H1 (cell line): ENCODE data around the gene LIPC. TPM values are rescaled to one million over a fixed set of nuclear protein-coding genes. Genes with fewer than 3 reads are reported as not detected.

Experiments used
- CTCF ChIA-PET: fragments of 300-600 bp; sonication (Branson Sonifier 250); formaldehyde crosslinking; loops from one replicate; lab custom pipeline; 2021; ENCODE audit not compliant: partially characterized antibody; lab: Charles Lee
- POLR2A ChIA-PET: fragments of 300-600 bp; sonication (Branson Sonifier 250); formaldehyde crosslinking; loops from one replicate; lab custom pipeline; 2021; ENCODE audit warnings: inconsistent platforms; ENCODE audit not compliant: partially characterized antibody; lab: Charles Lee
- DNase-seq, 2 experiments: peaks; one replicate each; pipeline versions ENCODE4 v3.0.0 to v3.0.0-alpha.2; 2010 to 2022; ENCODE audit warnings: low spot score in 2 of 2, low read depth in 1 of 2, mixed read lengths in 1 of 2
- FAIRE-seq: peaks from 2 replicates; lab custom pipeline; 2011; peaks lifted over from hg19 to GRCh38; lab: Jason Lieb, UNC
- H2AFZ ChIP-seq: 2 replicates; pipeline ENCODE4 v1.8.1; 2012; ENCODE audit warnings: low read length, inconsistent platforms
- H2AK5ac ChIP-seq: 2 replicates; pipeline ENCODE4 v1.6.1; 2013; ENCODE audit warnings: low read depth, low read length
- H2BK120ac ChIP-seq: replicated peaks from 2 replicates; pipeline ENCODE3; 2013; ENCODE audit warnings: low read depth, low read length, inconsistent platforms
- H2BK12ac ChIP-seq: 2 replicates; pipeline ENCODE4 v1.6.1; 2013; ENCODE audit warnings: low read depth, low read length
- H2BK15ac ChIP-seq: 2 replicates; pipeline ENCODE4 v1.6.1; 2013; ENCODE audit warnings: low read length
- H2BK20ac ChIP-seq: 2 replicates; pipeline ENCODE4 v1.6.1; 2013; ENCODE audit warnings: low read length
- H2BK5ac ChIP-seq: 2 replicates; pipeline ENCODE4 v1.6.1; 2013; ENCODE audit warnings: low read depth, low read length
- H3K14ac ChIP-seq: 2 replicates; pipeline ENCODE4 v1.6.1; 2013; ENCODE audit warnings: inconsistent platforms; ENCODE audit not compliant: insufficient read length
- H3K18ac ChIP-seq: 2 replicates; pipeline ENCODE4 v1.6.1; 2013; ENCODE audit warnings: low read length; ENCODE audit errors: extremely low read depth
- H3K23ac ChIP-seq: 2 replicates; pipeline ENCODE4 v1.6.1; 2013; ENCODE audit warnings: inconsistent platforms; ENCODE audit not compliant: insufficient read length
- H3K23me2 ChIP-seq: 2 replicates; pipeline ENCODE4 v1.6.1; 2013; ENCODE audit warnings: low read depth, low read length
- H3K27ac ChIP-seq: 2 replicates; pipeline ENCODE4 v1.6.1; 2011; ENCODE audit warnings: low read depth, low read length, inconsistent platforms
- H3K27me3 ChIP-seq, 4 experiments: replicated peaks in 1 of 4; 1 replicate in 1 of 4; 2 replicates in 3 of 4; pipeline versions ENCODE4 v1.6.1 to v1.8.1; 2011 to 2013; ENCODE audit warnings: low read length in 3 of 4, mild to moderate bottlenecking in 3 of 4, inconsistent platforms in 2 of 4, mixed read lengths in 2 of 4, moderate library complexity in 1 of 4; ENCODE audit not compliant: control insufficient read depth in 3 of 4, insufficient read depth in 3 of 4; ENCODE audit errors: extremely low read depth in 1 of 4
- H3K36me3 ChIP-seq, 4 experiments: 2 replicates each; pipeline versions ENCODE4 v1.6.1 to v1.8.1; 2011 to 2013; ENCODE audit warnings: mild to moderate bottlenecking in 4 of 4, low read length in 3 of 4, moderate library complexity in 2 of 4, control low read depth in 1 of 4, inconsistent platforms in 1 of 4; ENCODE audit not compliant: insufficient read depth in 4 of 4, control insufficient read depth in 2 of 4
- H3K4ac ChIP-seq: replicated peaks from 2 replicates; pipeline ENCODE3; 2013; ENCODE audit warnings: low read length, low read depth, mixed read lengths, inconsistent platforms; ENCODE audit not compliant: insufficient read length
- H3K4me1 ChIP-seq, 4 experiments: replicated peaks in 1 of 4; 1 replicate in 1 of 4; 2 replicates in 3 of 4; pipeline versions ENCODE4 v1.6.1 to v1.8.1; 2011 to 2013; ENCODE audit warnings: low read length in 3 of 4, inconsistent platforms in 2 of 4, mixed read lengths in 1 of 4; ENCODE audit not compliant: insufficient read depth in 4 of 4, control insufficient read depth in 3 of 4
- H3K4me2 ChIP-seq, 2 experiments: 2 replicates each; pipeline versions ENCODE4 v1.6.1 to v1.8.1; 2011 to 2013; ENCODE audit warnings: low read depth in 2 of 2, low read length in 2 of 2, control low read depth in 1 of 2, inconsistent platforms in 1 of 2, mild to moderate bottlenecking in 1 of 2; ENCODE audit not compliant: insufficient read depth in 1 of 2
- H3K4me3 ChIP-seq, 4 experiments: fragments of 200-600, 300-600 bp in 1 of 4; sonication (generic), shearing (Covaris generic), sonication (Bioruptor Twin) in 1 of 4; 2 replicates each; pipeline versions ENCODE4 v1.5.1 to v1.8.1; 2011 to 2016; ENCODE audit warnings: low read length in 4 of 4, low read depth in 3 of 4, control low read depth in 2 of 4, inconsistent platforms in 2 of 4, mild to moderate bottlenecking in 2 of 4, mixed read lengths in 1 of 4, moderate library complexity in 1 of 4; ENCODE audit not compliant: insufficient read depth in 2 of 4; ENCODE audit errors: extremely low read depth in 1 of 4
- H3K56ac ChIP-seq: replicated peaks from 2 replicates; pipeline ENCODE3; 2013; ENCODE audit warnings: low read depth, mild to moderate bottlenecking, mixed read lengths, low read length, inconsistent platforms; ENCODE audit not compliant: insufficient read length
- H3K79me1 ChIP-seq: 2 replicates; pipeline ENCODE4 v1.6.1; 2013; ENCODE audit warnings: low read depth, low read length, control low read depth
- H3K79me2 ChIP-seq, 2 experiments: 2 replicates each; pipeline versions ENCODE4 v1.6.1 to v1.8.1; 2012 to 2013; ENCODE audit warnings: low read length in 2 of 2, mild to moderate bottlenecking in 2 of 2, inconsistent platforms in 1 of 2; ENCODE audit not compliant: insufficient read depth in 2 of 2, control insufficient read depth in 1 of 2
- H3K9ac ChIP-seq, 4 experiments: replicated peaks in 1 of 4; 1 replicate in 1 of 4; 2 replicates in 3 of 4; pipeline versions ENCODE4 v1.6.1 to v1.8.1; 2011 to 2013; ENCODE audit warnings: low read depth in 3 of 4, low read length in 3 of 4, control low read depth in 2 of 4, mild to moderate bottlenecking in 2 of 4, moderate library complexity in 2 of 4, inconsistent platforms in 1 of 4; ENCODE audit errors: extremely low read depth in 1 of 4
- H3K9me3 ChIP-seq, 2 experiments: 2 replicates each; pipeline versions ENCODE4 v1.6.1 to v1.8.1; 2012 to 2013; ENCODE audit warnings: mild to moderate bottlenecking in 2 of 2, moderate library complexity in 2 of 2, control low read depth in 1 of 2, inconsistent platforms in 1 of 2, low read depth in 1 of 2, low read length in 1 of 2, mixed read lengths in 1 of 2; ENCODE audit not compliant: insufficient read depth in 2 of 2
- H4K20me1 ChIP-seq, 2 experiments: replicated peaks in 1 of 2; 2 replicates each; pipeline versions ENCODE3 to v1.8.1; 2011 to 2013; ENCODE audit warnings: inconsistent platforms in 2 of 2, low read length in 2 of 2, mild to moderate bottlenecking in 1 of 2; ENCODE audit not compliant: insufficient read depth in 2 of 2, control insufficient read depth in 1 of 2
- H4K5ac ChIP-seq: 2 replicates; pipeline ENCODE4 v1.6.1; 2013; ENCODE audit warnings: low read length, low read depth, mixed read lengths, inconsistent platforms; ENCODE audit not compliant: insufficient read length
- H4K8ac ChIP-seq: 2 replicates; pipeline ENCODE4 v1.8.0; 2013; ENCODE audit warnings: mild to moderate bottlenecking, moderate library complexity, low read length, inconsistent platforms; ENCODE audit not compliant: insufficient read depth; ENCODE audit errors: extremely low read depth
- H4K91ac ChIP-seq: replicated peaks from 2 replicates; pipeline ENCODE3; 2013; ENCODE audit warnings: low read length, mixed read lengths, inconsistent platforms; ENCODE audit not compliant: insufficient read length
- CTCF ChIP-seq, 3 experiments: IDR thresholded peaks; 1 replicate in 2 of 3; 2 replicates in 1 of 3; pipeline versions ENCODE4 v1.5.1 to v1.6.1; 2011; ENCODE audit warnings: low read length in 3 of 3, mild to moderate bottlenecking in 3 of 3, inconsistent platforms in 2 of 3, low read depth in 1 of 3, moderate library complexity in 1 of 3; ENCODE audit not compliant: insufficient read depth in 1 of 3; ENCODE audit errors: control extremely low read depth in 1 of 3
- JUND ChIP-seq: IDR thresholded peaks from 2 replicates; pipeline ENCODE4 v1.6.1; 2011; ENCODE audit warnings: mild to moderate bottlenecking, improper control_type of control experiment, low read length
- RAD21 ChIP-seq, 2 experiments: IDR thresholded peaks in 1 of 2; conservative IDR thresholded peaks in 1 of 2; 2 replicates each; pipeline ENCODE4 v1.6.1; 2011; ENCODE audit warnings: low read depth in 2 of 2, low read length in 2 of 2, improper control_type of control experiment in 1 of 2, inconsistent platforms in 1 of 2, mild to moderate bottlenecking in 1 of 2, moderate library complexity in 1 of 2
- RFX5 ChIP-seq: IDR thresholded peaks from 2 replicates; pipeline ENCODE4 v1.6.1; 2011; ENCODE audit warnings: low read depth, low read length, improper control_type of control experiment, borderline replicate concordance
- TEAD4 ChIP-seq: IDR thresholded peaks from 2 replicates; pipeline ENCODE4 v1.6.1; 2012; ENCODE audit warnings: low read depth, low read length, inconsistent platforms, mixed read lengths
- WGBS, 2 experiments: shearing (Covaris generic) in 1 of 2; methylation state at CpG; one replicate each; pipeline versions ENCODE4 v1.1.6 to v1.1.7; 2013 to 2015; ENCODE audit warnings: low lambda C conversion rate in 2 of 2, mixed read lengths in 2 of 2, inconsistent platforms in 1 of 2, low coverage in 1 of 2, missing lambda C conversion rate in 1 of 2; ENCODE audit not compliant: insufficient replicate concordance in 2 of 2, insufficient coverage in 1 of 2, insufficient read length in 1 of 2; ENCODE audit errors: extremely low coverage in 1 of 2, missing lambda C conversion rate in 1 of 2; 5-methylcytosine and 5-hydroxymethylcytosine counted together
- polyA plus RNA-seq, 7 experiments: library from polyadenylated mRNA; depleted of rRNA in 3 of 7; stranded (reverse) in 5 of 7; unstranded in 2 of 7; fragments of >200 nt in 5 of 7; fragments of 200-250 nt in 2 of 7; gene quantifications; 1 replicate in 5 of 7; 2 replicates in 1 of 7; 4 replicates in 1 of 7; pipeline versions ENCODE4 v1.2.1 to v1.2.3, GENCODE V29; 2011 to 2013; ENCODE audit warnings: missing spikeins in 2 of 7, mixed read lengths in 2 of 7
- total RNA-seq: library from RNA; stranded (reverse); fragmentation: NEBNext Ultra II Directional; extraction: Animal tissue kit (Norgen Biotek cat#: 25700); gene quantifications from 2 replicates; pipeline ENCODE4 v1.2.1, GENCODE V29; 2021

Gene LIPC
- total and polyA plus RNA-seq, 2 of the 8 experiments (the other 6 are each of a cell fraction or from before 2014, with no cell fraction given) = not detected

GRCh38 chr15:58383876-58384275, 47.9 kb upstream of the LIPC start:
- ChIA-PET POLR2A (interaction anchor here (0.6 kb wide), 1 partner anchor 312 kb away, joined by 3 read pairs; no protein-coding TSS in a partner anchor), CTCF (interaction anchor here (0.6 to 2.7 kb wide), 13 partner anchors 9 to 202 kb away, joined by 3 to 12 read pairs (median 3); no protein-coding TSS in a partner anchor)
- H3K18ac ChIP-seq = no peak overlapping the region
- no peak overlapping the region for H2BK5ac ChIP-seq
- H3K36me3 ChIP-seq = no peaks in the 10 kb centered on the region
- H2BK15ac ChIP-seq = no peak overlapping the region
- no peak overlapping the region for H3K4ac ChIP-seq
- H3K9me3 ChIP-seq = no peaks in the 10 kb centered on the region
- no peak overlapping the region for H3K9ac ChIP-seq
- WGBS, 2 experiments = 62% methylated on average over 5 of the region's 5 CpGs; no CpG with 5 or more reads in 1 of the 2 experiments
- no peak overlapping the region for H3K14ac ChIP-seq
- no peak overlapping the region for H3K4me2 ChIP-seq
- peak; percentile 9 to 67 for DNase-seq
- no peak overlapping the region for H2AK5ac ChIP-seq
- no peaks in the 10 kb centered on the region for H3K27me3 ChIP-seq
- no peaks in the 10 kb centered on the region for H3K79me1 ChIP-seq
- no peak overlapping the region for H4K5ac ChIP-seq
- FAIRE-seq = no peak
- H4K91ac ChIP-seq = no peak overlapping the region
- peaks cover 0 to 5% (median 2%) of the 10 kb centered on the region in 4 experiments; a peak in 4 of 7 replicates for H3K4me1 ChIP-seq
- TF ChIP-seq RFX5 (no peak), RAD21 (IDR thresholded peaks at IDR 0.05 in 1 of 2, conservative IDR thresholded peaks at IDR 0.05 in 1 of 2; ENCODE audit: low read depth in 2 of 2, low read length in 2 of 2) (peak; percentile 52 to 67), JUND (0 out of 2 replicates have a peak, but pooled peaks have one; percentile 22), CTCF (IDR thresholded peaks at IDR 0.05; ENCODE audit: control extremely low read depth in 1 of 3, insufficient read depth in 1 of 3, low read depth in 1 of 3, low read length in 3 of 3) (peak in 1 of 3 experiments; percentile 49; a peak in 2 of 4 replicates), TEAD4 (no peak)
- TF ChIP-seq, all 59 proteins: peak for 3
- H2BK12ac ChIP-seq = no peak overlapping the region
- no peaks in the 10 kb centered on the region for H3K23me2 ChIP-seq
- H3K4me3 ChIP-seq = no peak overlapping the region
- H2AFZ ChIP-seq = peak overlapping the region; percentile 82; the same call in 1 of the 2 replicates
- no peak overlapping the region for H2BK120ac ChIP-seq
- no peak overlapping the region for H2BK20ac ChIP-seq
- H3K79me2 ChIP-seq = no peaks in the 10 kb centered on the region
- H4K20me1 ChIP-seq = no peaks in the 10 kb centered on the region
- H4K8ac ChIP-seq = no peak overlapping the region
- H3K23ac ChIP-seq = no peak overlapping the region
- H3K27ac ChIP-seq = no peak overlapping the region
- H3K56ac ChIP-seq = no peak overlapping the region
